ENCODE measurements around the gene PIGP. TPM values are rescaled to one million over a fixed set of nuclear protein-coding genes. Genes with fewer than 3 reads are reported as not detected.

The PIGP gene
- total and polyA plus RNA-seq, 9 of the 15 experiments (the other 6 are each of a cell fraction or from before 2014, with no cell fraction given) = 18.3 to 122 (median 35.6) TPM

DNA sequence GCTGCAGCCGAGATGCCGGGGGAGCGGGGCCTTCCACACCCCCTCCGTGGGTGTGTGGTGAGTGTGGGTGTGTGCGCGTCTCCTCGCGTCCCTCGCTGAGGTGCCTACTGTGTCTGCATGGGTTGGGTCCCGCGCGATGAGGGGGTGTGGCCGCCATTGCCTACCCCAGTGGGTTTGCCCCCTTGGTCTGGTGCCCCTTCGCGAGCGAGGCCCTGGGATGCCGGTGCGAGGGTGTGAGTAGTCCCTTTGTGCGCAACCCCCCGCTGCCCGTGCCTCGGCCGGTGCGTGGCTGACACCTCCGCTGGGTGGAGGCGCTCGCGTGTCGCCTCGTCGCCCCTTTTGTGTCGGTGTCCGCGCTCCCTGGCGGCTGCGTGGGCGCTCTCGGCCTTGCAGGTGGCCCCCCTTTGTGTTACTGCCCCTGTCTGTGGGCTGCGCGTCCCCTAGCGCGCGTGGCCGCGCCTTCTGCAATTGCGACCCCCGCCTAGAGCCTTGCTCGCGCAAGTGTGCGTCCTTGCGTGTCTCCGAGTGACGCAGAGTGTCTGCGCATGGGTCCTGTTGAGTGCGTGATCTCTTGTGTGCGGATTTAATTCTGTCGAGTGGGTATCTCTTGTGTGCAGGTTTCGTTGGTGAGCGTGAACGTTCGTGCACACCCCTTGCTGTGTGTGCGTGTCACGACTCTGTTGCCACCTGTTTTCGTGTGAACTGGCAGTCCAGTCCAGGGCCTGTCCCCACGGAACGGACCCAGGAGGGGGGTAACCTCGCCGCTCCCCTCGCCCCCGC is 736 bp upstream of the PIGP start (continued):
- TF ChIP-seq NFATC3 (IDR thresholded peaks at IDR 0.05) (no peak), ZNF184 (CRISPR knock-in tag; IDR thresholded peaks at IDR 0.05) (no peak), MEF2D (tag; conservative IDR thresholded peaks at IDR 0.05; ENCODE audit: low read depth) (no peak), HDAC1 (IDR thresholded peaks at IDR 0.05) (peak in 1 of 2 experiments; percentile 91; a peak in 2 of 4 replicates), JUN (IDR thresholded peaks at IDR 0.05; ENCODE audit: borderline replicate concordance, low read depth, low read length) (no peak), JUN (CRISPR knock-in tag; IDR thresholded peaks at IDR 0.05; ENCODE audit: borderline replicate concordance) (0 out of 2 replicates have a peak, but pooled peaks have one; percentile 9), ZNF277 (CRISPR knock-in tag; IDR thresholded peaks at IDR 0.05; ENCODE audit: borderline replicate concordance) (no peak), NBN (IDR thresholded peaks at IDR 0.05; ENCODE audit: low read depth) (no peak), HNRNPK (IDR thresholded peaks at IDR 0.05; ENCODE audit: low read depth, low read length, poor library complexity, severe bottlenecking) (no peak), ZFP30 (CRISPR knock-in tag; IDR thresholded peaks at IDR 0.05; ENCODE audit: borderline replicate concordance) (no peak), BDP1 (IDR thresholded peaks at IDR 0.05; ENCODE audit: insufficient read depth, insufficient read length) (no peak), ZNF175 (CRISPR knock-in tag; IDR thresholded peaks at IDR 0.05; ENCODE audit: low read depth) (no peak), MTA2 (IDR thresholded peaks at IDR 0.05; ENCODE audit: low read depth) (peak; percentile 60), TARDBP (IDR thresholded peaks at IDR 0.05) (peak; percentile 90), POLR2A (conservative IDR thresholded peaks at IDR 0.05) (no peak; the same call in 1 of the 2 replicates), ATF1 (CRISPR knock-in tag; IDR thresholded peaks at IDR 0.05) (no peak), ATF1 (tag; IDR thresholded peaks at IDR 0.05) (peak; percentile 92), ZNF507 (tag; conservative IDR thresholded peaks at IDR 0.05) (no peak), BACH1 (tag; IDR thresholded peaks at IDR 0.05) (no peak), ZNF551 (CRISPR knock-in tag; IDR thresholded peaks at IDR 0.05) (no peak), MTF1 (CRISPR knock-in tag; IDR thresholded peaks at IDR 0.05; ENCODE audit: borderline replicate concordance) (no peak), MAFG (tag; conservative IDR thresholded peaks at IDR 0.05) (no peak), ELK3 (CRISPR knock-in tag; IDR thresholded peaks at IDR 0.05) (no peak)
- TF ChIP-seq, protein P1, sequence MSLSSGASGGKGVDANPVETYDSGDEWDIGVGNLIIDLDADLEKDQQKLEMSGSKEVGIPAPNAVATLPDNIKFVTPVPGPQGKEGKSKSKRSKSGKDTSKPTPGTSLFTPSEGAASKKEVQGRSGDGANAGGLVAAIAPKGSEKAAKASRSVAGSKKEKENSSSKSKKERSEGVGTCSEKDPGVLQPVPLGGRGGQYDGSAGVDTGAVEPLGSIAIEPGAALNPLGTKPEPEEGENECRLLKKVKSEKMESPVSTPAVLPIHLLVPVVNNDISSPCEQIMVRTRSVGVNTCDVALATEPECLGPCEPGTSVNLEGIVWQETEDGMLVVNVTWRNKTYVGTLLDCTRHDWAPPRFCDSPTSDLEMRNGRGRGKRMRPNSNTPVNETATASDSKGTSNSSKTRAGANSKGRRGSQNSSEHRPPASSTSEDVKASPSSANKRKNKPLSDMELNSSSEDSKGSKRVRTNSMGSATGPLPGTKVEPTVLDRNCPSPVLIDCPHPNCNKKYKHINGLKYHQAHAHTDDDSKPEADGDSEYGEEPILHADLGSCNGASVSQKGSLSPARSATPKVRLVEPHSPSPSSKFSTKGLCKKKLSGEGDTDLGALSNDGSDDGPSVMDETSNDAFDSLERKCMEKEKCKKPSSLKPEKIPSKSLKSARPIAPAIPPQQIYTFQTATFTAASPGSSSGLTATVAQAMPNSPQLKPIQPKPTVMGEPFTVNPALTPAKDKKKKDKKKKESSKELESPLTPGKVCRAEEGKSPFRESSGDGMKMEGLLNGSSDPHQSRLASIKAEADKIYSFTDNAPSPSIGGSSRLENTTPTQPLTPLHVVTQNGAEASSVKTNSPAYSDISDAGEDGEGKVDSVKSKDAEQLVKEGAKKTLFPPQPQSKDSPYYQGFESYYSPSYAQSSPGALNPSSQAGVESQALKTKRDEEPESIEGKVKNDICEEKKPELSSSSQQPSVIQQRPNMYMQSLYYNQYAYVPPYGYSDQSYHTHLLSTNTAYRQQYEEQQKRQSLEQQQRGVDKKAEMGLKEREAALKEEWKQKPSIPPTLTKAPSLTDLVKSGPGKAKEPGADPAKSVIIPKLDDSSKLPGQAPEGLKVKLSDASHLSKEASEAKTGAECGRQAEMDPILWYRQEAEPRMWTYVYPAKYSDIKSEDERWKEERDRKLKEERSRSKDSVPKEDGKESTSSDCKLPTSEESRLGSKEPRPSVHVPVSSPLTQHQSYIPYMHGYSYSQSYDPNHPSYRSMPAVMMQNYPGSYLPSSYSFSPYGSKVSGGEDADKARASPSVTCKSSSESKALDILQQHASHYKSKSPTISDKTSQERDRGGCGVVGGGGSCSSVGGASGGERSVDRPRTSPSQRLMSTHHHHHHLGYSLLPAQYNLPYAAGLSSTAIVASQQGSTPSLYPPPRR (CRISPR knock-in tag; IDR thresholded peaks at IDR 0.05; ENCODE audit: borderline replicate concordance) = 0 out of 2 replicates have a peak, but pooled peaks have one; percentile 28

Measured in K562 (cell line).